AG08396 (cell line): ENCODE measurements around the gene CTU2.

Experiments
- DNase-seq: peaks from one replicate; pipeline ENCODE4 v3.0.0; 2012; ENCODE audit warnings: low spot score, mixed read lengths

Gene CTU2

GRCh38 chr16:88760424-88761142, 54.3 kb downstream of the CTU2 start:
- DNase-seq: no peak

DNA sequence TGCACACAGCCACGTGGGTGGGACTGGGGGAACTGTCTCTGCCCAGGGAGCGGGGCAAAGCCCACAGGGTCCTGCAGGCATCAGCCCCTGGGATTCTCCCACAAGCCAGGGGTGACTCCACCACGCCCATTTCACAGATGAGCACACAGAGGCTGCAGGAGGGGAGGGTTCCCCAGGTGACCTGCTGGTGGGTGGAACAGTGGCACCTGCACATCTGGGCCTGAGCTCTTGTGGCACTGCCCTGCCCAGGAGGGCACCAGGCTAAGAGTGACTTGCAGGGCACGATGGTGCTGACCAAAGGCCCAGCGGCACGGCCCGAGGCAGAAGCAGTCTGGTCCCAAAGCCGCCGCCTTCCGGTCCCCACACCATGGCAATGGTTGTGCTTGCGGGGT, 54.8 kb downstream of the CTU2 start:
- DNase-seq: no peak

DNA sequence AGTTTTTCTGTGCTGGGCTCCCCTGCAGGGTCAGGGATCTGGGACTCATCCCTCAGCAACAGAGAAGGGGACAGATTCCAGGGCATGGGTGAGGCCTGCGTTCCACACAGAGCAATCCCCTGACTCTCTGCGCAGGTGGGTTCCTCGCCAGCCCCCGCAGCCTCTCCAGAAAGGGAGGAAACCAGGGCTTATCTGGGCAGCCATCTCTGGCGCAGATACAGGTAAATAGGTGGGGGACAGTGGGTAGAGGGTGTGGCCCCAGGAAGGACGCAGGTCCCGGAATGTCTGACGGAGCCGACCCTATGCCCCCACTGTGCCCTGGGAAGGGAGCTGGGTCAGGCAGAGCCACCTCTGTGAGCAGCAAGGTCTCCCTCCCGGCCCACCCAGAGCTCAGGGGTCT, 55.5 kb downstream of the CTU2 start:
- no peak for DNase-seq

DNA sequence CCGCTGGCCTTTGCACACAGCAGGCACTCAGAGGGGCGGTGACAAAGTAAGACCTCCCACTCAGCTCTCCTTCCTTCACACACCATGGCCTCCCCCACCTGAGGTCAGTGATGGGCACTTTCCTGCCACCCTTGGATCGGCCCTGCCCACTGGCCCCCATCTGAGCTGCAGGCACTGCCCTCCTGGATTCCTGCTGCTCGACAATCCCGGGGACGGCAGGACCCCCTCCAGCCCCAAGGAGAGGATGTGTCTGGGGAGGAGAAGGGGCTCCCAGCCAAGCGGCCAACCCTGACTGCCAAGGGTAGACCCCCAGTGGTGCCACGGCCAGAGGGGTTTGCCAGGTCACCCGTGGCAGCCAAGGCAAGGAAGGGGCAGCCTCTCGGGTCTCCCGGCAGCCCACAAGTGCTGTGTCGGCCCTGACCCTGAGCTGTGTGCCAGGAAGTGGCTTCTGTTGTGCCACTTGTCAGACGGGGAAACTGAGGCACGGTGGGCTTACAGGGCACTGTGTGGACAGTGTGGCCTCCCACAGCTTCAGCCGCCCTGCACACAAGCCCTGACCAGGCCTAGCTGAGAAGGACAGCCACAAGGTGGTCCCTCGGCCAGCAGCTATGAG, 56.1 kb downstream of the CTU2 start:
- DNase-seq: no peak

GRCh38 chr16:88762941-88763340, 56.6 kb downstream of the CTU2 start:
- no peak for DNase-seq

GRCh38 chr16:88763502-88764053, 57.3 kb downstream of the CTU2 start:
- no peak for DNase-seq

GRCh38 chr16:88764080-88764479, 57.8 kb downstream of the CTU2 start:
- no peak for DNase-seq

DNA sequence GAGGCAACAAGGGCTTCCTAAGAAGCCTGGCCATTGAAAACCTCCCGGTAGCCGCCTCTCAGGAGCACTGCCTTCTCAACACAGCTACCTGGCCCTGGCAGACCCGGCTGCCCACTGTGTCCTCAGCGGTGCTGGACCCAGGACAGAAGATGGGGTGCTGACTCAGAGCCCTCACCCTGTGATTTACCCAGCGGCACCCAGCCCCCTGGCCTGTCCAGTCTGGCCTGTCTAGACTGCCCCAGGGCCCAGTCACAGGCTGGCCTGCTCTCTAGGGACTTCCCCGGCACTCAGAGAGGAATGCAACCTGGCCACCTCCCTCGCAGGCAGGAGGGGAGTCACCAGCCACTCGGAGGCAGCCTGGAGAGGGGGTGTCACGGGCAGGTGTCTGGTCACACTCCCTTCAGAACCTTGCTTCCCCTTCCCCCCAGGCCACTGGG, 58.6 kb downstream of the CTU2 start:
- DNase-seq: no peak
